HEK293 (cell line): ENCODE measurements around the gene PRKCA.

ENCODE experiments used
- CTCF ChIA-PET: fragments of 350-600 bp; formaldehyde crosslinking; extraction: SDS; loops from one replicate; lab custom pipeline; 2021; ENCODE audit warnings: antibody characterized with exemption; lab: Yijun Ruan, JAX
- POLR2A ChIA-PET: fragments of 300-600 bp; formaldehyde crosslinking; extraction: SDS; loops from one replicate; lab custom pipeline; 2020; ENCODE audit warnings: antibody characterized with exemption, inconsistent platforms; lab: Yijun Ruan, JAX
- H3K27ac ChIP-seq: fragments of 200-500 bp; sonication (Bioruptor generic); 2 replicates; pipeline ENCODE4 v1.5.1; 2014; ENCODE audit warnings: low read depth, low read length, control low read depth, inconsistent platforms; ENCODE audit errors: extremely low read depth
- H3K36me3 ChIP-seq, 2 experiments: fragments of 200-500 bp in 1 of 2; sonication (Bioruptor generic) in 1 of 2; 1 replicate in 1 of 2; 2 replicates in 1 of 2; pipeline ENCODE4 v1.5.1; 2014 to 2017; ENCODE audit warnings: inconsistent platforms in 2 of 2, low read length in 2 of 2; ENCODE audit not compliant: control insufficient read depth in 2 of 2, insufficient read depth in 1 of 2
- H3K4me1 ChIP-seq: fragments of 200-500 bp; sonication (Bioruptor generic); 2 replicates; pipeline ENCODE4 v1.5.1; 2014; ENCODE audit warnings: mild to moderate bottlenecking, low read length, inconsistent platforms; ENCODE audit not compliant: control insufficient read depth, insufficient read depth
- H3K4me3 ChIP-seq: 2 replicates; pipeline ENCODE4 v1.5.1; 2011; ENCODE audit warnings: low read depth, mild to moderate bottlenecking, control low read depth, low read length, moderate library complexity
- H3K9me3 ChIP-seq: fragments of 200-500 bp; sonication (Bioruptor generic); 2 replicates; pipeline ENCODE4 v1.5.1; 2014; ENCODE audit warnings: low read depth, low read length, inconsistent platforms; ENCODE audit not compliant: control insufficient read depth, insufficient read depth
- HOXD13 ChIP-seq: sonication (generic); formaldehyde crosslinking; IDR thresholded peaks from 2 replicates; pipeline ENCODE4 v1.8.0; 2022; ENCODE audit warnings: missing genetic modification reagents, borderline replicate concordance
- KLF9 ChIP-seq: fragments of 450-650 bp; formaldehyde crosslinking; IDR thresholded peaks from 2 replicates; pipeline ENCODE4 v1.5.1; 2016; ENCODE audit warnings: missing biosample characterization, missing genetic modification characterization, low read depth
- ZBTB7A ChIP-seq: fragments of 450-650 bp; formaldehyde crosslinking; IDR thresholded peaks from 2 replicates; pipeline ENCODE4 v1.5.1; 2016; ENCODE audit warnings: low read depth, missing biosample characterization, missing genetic modification characterization
- ZIC2 ChIP-seq: fragments of 450-650 bp; formaldehyde crosslinking; IDR thresholded peaks from 2 replicates; pipeline ENCODE4 v1.5.1; 2016; ENCODE audit warnings: missing biosample characterization, missing genetic modification characterization
- ZNF148 ChIP-seq: fragments of 450-650 bp; formaldehyde crosslinking; IDR thresholded peaks from 2 replicates; pipeline ENCODE4 v1.5.0; 2017; ENCODE audit warnings: missing biosample characterization, missing genetic modification characterization, borderline replicate concordance
- ZNF169 ChIP-seq: fragments of 450-650 bp; formaldehyde crosslinking; IDR thresholded peaks from 2 replicates; pipeline ENCODE4 v1.5.1; 2016; ENCODE audit warnings: missing biosample characterization, missing genetic modification characterization
- ZNF221 ChIP-seq: fragments of 450-650 bp; formaldehyde crosslinking; IDR thresholded peaks from 2 replicates; pipeline ENCODE4 v1.5.1; 2017; ENCODE audit warnings: missing biosample characterization, missing genetic modification characterization, borderline replicate concordance
- ZNF311 ChIP-seq: fragments of 450-650 bp; formaldehyde crosslinking; IDR thresholded peaks from 2 replicates; pipeline ENCODE4 v1.5.1; 2017; ENCODE audit warnings: missing biosample characterization, missing genetic modification characterization, borderline replicate concordance
- ZNF513 ChIP-seq: fragments of 450-650 bp; IDR thresholded peaks from 2 replicates; pipeline ENCODE4 v1.5.1; 2018; ENCODE audit warnings: missing biosample characterization, missing genetic modification characterization
- ZNF521 ChIP-seq: fragments of 450-650 bp; formaldehyde crosslinking; IDR thresholded peaks from 2 replicates; pipeline ENCODE4 v1.5.1; 2017; ENCODE audit warnings: missing biosample characterization, mild to moderate bottlenecking, missing genetic modification characterization
- ZNF529 ChIP-seq: fragments of 450-650 bp; formaldehyde crosslinking; IDR thresholded peaks from 2 replicates; pipeline ENCODE4 v1.5.1; 2017; ENCODE audit warnings: missing genetic modification characterization, missing biosample characterization; ENCODE audit not compliant: insufficient replicate concordance
- ZNF560 ChIP-seq: fragments of 450-650 bp; formaldehyde crosslinking; IDR thresholded peaks from 2 replicates; pipeline ENCODE4 v1.5.1; 2017; ENCODE audit warnings: missing biosample characterization, missing genetic modification characterization, borderline replicate concordance
- ZNF596 ChIP-seq: fragments of 450-650 bp; IDR thresholded peaks from 2 replicates; pipeline ENCODE4 v1.5.0; 2018; ENCODE audit warnings: missing biosample characterization, mild to moderate bottlenecking, missing genetic modification characterization, moderate library complexity
- ZNF621 ChIP-seq: fragments of 450-650 bp; formaldehyde crosslinking; IDR thresholded peaks from 2 replicates; pipeline ENCODE4 v1.5.1; 2017; ENCODE audit warnings: missing biosample characterization, missing genetic modification characterization
- ZNF792 ChIP-seq: fragments of 450-650 bp; formaldehyde crosslinking; IDR thresholded peaks from 2 replicates; pipeline ENCODE4 v1.5.1; 2016; ENCODE audit warnings: missing biosample characterization, missing genetic modification characterization
- ZNF843 ChIP-seq: fragments of 450-650 bp; formaldehyde crosslinking; IDR thresholded peaks from 2 replicates; pipeline ENCODE4 v1.5.1; 2016; ENCODE audit warnings: missing biosample characterization, missing genetic modification characterization
- TF ChIP-seq, protein P1 (sequence below): fragments of 450-650 bp; formaldehyde crosslinking; IDR thresholded peaks from 2 replicates; pipeline ENCODE4 v1.5.1; 2016; ENCODE audit warnings: missing biosample characterization, missing genetic modification characterization, borderline replicate concordance
- TF ChIP-seq, protein P2 (sequence below): fragments of 450-650 bp; formaldehyde crosslinking; IDR thresholded peaks from 2 replicates; pipeline ENCODE4 v1.5.1; 2016; ENCODE audit warnings: missing biosample characterization, missing genetic modification characterization
- TF ChIP-seq, protein P3 (sequence below): fragments of 450-650 bp; formaldehyde crosslinking; IDR thresholded peaks from 2 replicates; pipeline ENCODE4 v1.5.1; 2016; ENCODE audit warnings: missing biosample characterization, missing genetic modification characterization

Gene PRKCA

GRCh38 chr17:66743511-66743910 is 441.1 kb downstream of the PRKCA start:
- ChIA-PET POLR2A (no interaction called here), CTCF (interaction anchor here (0.8 to 1.2 kb wide), 2 partner anchors 112 to 157 kb away, joined by 4 read pairs; no protein-coding TSS in a partner anchor)
- Histone ChIP-seq H3K4me1 (no peaks in the 10 kb centered on the region), H3K36me3 (peaks cover 0 to 19% of the 10 kb centered on the region in 2 experiments; a peak in 2 of 3 replicates), H3K9me3 (no peaks in the 10 kb centered on the region), H3K27ac (no peak overlapping the region), H3K4me3 (no peak overlapping the region)
- no peak for TF ChIP-seq ZNF513 (tag by site-specific recombination)
- TF ChIP-seq ZNF221 = no peak
- TF ChIP-seq, protein P1, sequence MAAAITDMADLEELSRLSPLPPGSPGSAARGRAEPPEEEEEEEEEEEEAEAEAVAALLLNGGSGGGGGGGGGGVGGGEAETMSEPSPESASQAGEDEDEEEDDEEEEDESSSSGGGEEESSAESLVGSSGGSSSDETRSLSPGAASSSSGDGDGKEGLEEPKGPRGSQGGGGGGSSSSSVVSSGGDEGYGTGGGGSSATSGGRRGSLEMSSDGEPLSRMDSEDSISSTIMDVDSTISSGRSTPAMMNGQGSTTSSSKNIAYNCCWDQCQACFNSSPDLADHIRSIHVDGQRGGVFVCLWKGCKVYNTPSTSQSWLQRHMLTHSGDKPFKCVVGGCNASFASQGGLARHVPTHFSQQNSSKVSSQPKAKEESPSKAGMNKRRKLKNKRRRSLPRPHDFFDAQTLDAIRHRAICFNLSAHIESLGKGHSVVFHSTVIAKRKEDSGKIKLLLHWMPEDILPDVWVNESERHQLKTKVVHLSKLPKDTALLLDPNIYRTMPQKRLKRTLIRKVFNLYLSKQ = no peak
- TF ChIP-seq ZNF843 (tag by site-specific recombination) = no peak
- no peak for TF ChIP-seq HOXD13 (CRISPR knock-in tag)
- TF ChIP-seq ZNF560 (tag by site-specific recombination) = no peak
- TF ChIP-seq ZNF596 (tag by site-specific recombination) = no peak
- TF ChIP-seq, protein P2, sequence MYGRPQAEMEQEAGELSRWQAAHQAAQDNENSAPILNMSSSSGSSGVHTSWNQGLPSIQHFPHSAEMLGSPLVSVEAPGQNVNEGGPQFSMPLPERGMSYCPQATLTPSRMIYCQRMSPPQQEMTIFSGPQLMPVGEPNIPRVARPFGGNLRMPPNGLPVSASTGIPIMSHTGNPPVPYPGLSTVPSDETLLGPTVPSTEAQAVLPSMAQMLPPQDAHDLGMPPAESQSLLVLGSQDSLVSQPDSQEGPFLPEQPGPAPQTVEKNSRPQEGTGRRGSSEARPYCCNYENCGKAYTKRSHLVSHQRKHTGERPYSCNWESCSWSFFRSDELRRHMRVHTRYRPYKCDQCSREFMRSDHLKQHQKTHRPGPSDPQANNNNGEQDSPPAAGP (tag by site-specific recombination) = no peak

- no peak overlapping the region for H3K4me3 ChIP-seq
- no peak for TF ChIP-seq ZNF148 (tag by site-specific recombination)
- TF ChIP-seq ZIC2 (tag by site-specific recombination) = no peak
- TF ChIP-seq ZBTB7A = no peak
- no peak for TF ChIP-seq ZNF621
- TF ChIP-seq ZNF311 (tag by site-specific recombination) = no peak
- TF ChIP-seq KLF9 (tag by site-specific recombination) = no peak
- TF ChIP-seq ZNF529 = no peak
- TF ChIP-seq ZNF792 (tag by site-specific recombination) = no peak
- TF ChIP-seq, protein P3, sequence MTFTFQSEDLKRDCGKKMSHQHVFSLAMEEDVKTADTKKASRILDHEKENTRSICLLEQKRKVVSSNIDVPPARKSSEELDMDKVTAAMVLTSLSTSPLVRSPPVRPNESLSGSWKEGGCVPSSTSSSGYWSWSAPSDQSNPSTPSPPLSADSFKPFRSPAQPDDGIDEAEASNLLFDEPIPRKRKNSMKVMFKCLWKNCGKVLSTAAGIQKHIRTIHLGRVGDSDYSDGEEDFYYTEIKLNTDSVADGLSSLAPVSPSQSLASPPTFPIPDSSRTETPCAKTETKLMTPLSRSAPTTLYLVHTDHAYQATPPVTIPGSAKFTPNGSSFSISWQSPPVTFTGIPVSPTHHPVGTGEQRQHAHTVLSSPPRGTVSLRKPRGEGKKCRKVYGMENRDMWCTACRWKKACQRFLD (tag by site-specific recombination) = no peak
- TF ChIP-seq ZNF521 = no peak
- no peak for TF ChIP-seq ZNF169 (tag by site-specific recombination)
- POLR2A ChIA-PET = no interaction called here
- H3K9me3 ChIP-seq = no peaks in the 10 kb centered on the region
- CTCF ChIA-PET = no interaction called here
- no peaks in the 10 kb centered on the region for H3K4me1 ChIP-seq
- H3K27ac ChIP-seq = no peak overlapping the region
- H3K36me3 ChIP-seq = peaks cover 0 to 16% of the 10 kb centered on the region in 2 experiments; a peak in 2 of 3 replicates
These were observed 444.3 kb downstream of the PRKCA start for GRCh38 chr17:66746736-66747135.
